ENCODE results near the gene MACROH2A2.
"Not testable (repeated sequence)": the region's sequence is repeated elsewhere in the genome, so short reads cannot be mapped to it uniquely, and the experiment has no call there.

MACROH2A2 gene

DNA sequence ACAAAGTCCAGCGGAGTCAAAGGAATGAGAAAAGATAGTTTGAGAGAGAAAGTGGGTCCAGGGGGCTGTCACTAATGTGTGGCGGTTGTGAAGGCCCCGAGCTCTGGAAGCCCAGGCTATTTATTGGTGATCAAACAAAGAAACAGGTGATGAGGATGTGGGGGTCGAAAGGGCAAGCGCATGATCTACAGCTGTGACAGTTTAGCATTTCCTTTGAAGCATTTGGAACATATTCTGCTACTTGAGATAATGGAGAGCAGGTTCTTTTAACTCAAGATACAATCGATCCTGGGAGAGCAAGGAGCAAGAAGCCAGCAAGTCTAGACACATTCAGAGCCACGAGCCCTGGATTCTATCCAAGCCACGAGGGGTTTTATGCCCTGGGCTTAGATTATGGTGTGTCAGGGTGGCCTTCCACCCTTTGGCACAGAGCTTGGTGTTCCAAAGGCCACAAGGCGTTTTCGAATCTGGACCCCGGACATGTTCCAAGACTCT, 48.5 kb downstream of the MACROH2A2 start:
- DNase-seq (ENCODE audit: low read depth) = not testable (repeated sequence)

DNA sequence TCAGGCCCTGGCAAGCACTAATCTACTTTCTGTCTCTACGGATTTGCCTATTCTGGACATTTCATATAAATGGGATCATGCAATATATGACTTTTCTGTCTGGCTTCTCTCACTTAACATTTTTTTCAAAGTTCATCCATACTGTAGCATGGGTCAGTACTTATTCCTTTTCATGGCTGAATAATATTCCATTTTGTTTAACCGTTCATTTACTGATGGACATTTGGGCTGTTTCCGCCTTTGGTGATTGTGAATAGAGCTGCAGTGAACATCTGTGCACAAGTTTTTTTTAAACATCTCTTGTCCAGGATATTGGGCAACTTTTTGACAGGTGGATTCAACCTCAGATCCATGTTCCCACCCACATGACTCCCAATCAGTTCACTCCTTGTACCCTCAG, 49.0 kb downstream of the MACROH2A2 start:
- DNase-seq (ENCODE audit: low read depth) = no peak

DNA sequence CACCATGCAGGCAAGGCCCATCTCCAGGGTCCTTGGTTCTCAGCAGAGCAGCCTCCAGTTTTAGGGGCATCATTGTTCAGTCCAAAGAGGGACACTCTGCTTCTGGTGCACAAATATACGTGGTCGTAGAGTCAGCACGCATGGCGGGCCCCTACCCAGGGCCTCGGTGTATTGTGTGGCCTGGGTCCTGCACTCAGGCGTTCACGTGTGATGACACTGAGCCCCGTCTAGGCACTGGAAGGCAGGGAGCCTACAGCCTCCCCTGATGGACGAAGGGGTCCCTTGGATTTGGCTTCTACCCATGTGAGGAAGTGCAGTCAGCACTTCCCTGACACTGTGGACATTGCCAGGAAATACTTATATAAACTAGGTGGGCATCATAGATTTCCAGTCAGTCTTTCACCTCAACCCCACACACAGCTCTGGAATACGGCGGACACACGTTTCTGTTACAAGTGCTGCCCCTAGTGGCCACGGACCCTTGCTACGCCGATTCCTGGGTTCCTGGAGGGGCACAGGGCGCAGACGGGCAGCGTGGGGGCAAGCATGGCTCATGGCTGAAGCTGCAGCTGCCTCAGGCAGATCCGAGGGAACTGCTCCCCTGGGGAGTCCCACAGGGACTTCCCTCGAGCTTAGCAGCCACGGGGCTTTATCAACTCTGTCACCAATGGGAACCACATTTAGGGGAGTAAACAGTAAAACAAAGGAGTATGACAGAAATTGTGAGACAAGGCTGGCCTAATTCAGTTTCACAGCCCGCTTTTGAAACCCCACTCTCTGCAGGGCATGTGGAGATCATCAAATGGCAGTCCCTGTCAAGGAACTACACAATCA, 54.5 kb downstream of the MACROH2A2 start:
- DNase-seq (ENCODE audit: low read depth) = no peak

DNA sequence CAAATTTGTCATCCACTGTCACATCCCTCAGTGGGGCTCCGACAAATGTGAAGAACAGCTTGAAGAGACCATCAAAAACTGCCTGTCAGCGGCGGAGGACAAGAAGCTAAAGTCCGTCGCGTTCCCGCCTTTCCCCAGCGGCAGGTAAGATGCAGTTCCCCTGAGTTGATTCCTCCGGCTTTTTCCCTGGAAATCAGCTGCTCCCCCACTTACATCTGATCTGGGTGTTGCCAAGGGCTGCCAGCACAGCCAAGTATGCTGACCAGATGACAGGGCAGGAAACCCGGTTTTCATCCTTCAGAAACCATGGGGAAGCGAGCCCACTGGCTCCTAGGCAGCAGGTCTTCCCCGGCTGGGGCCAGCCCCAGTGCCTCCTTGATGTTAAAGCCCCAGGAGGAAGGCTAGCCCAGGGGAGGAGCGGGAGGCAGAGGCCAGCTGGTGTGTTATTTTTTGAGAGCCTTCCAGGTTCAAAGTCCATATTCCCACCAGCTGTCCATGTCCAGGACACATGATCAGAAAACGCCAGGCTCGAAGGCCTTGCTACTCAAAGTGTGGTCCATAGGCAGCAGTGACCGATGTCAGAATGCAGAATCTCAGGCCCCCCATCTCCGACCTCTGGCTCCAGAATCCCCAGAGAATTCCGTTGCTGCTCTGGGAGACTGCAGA, 56.6 kb downstream of the MACROH2A2 start:
- no peak for DNase-seq (ENCODE audit: low read depth)

DNA sequence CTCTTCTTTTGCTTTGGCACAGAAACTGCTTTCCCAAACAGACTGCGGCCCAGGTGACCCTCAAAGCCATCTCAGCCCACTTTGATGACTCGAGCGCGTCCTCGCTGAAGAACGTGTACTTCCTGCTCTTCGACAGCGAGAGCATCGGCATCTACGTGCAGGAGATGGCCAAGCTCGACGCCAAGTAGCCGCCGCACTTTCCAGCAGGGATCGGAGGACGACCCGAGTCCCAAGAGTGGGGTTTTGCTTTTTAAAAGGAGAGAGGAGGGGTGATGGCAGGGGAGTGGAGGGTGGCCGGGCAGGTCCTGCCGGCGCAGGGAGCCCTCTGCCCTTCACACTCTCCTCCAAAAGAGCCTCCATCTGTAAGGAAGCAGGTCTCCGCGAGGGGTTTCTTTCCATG, 58.9 kb downstream of the MACROH2A2 start:
- DNase-seq (ENCODE audit: low read depth) = no peak

DNA sequence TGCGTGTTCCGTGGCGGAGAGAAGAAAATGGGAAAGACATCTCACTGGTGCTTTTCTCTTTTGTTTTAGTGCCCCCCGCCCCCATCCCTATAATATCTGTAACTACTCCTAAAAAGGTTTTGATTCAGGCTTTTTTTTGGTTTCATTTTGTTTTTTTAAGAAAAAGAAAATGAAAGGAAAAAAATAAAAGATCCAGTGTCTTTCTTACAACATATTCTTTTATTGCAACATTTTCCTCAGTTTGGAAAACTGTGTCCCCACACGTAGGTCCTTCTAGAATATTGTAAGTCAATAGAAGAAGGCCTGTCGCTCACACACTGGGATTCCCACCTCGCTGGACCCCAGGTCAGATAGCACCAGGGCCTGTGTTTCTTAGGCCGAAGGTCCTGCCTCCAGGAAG, 59.4 kb downstream of the MACROH2A2 start:
- DNase-seq (ENCODE audit: low read depth) = no peak

DNA sequence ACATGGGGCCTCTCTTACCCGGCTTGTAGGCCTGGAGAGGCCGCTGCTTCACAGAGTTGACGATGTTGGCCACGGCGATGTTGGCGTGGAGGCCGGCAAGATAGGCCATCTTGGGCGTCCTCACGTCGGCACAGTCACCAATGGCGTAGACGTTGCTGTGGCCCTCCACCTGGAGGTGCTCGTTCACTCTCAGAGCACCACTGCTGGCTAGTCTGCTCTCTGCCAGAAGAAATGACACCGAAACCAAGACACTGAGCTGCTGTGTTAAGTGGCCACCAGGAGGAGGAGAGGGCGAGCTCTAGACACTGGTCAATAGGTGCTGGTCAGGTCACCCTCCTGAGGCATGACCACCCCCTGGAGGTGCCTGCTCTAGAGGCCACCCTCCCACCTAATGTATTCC, 62.3 kb downstream of the MACROH2A2 start:
- DNase-seq (ENCODE audit: low read depth) = no peak

DNA sequence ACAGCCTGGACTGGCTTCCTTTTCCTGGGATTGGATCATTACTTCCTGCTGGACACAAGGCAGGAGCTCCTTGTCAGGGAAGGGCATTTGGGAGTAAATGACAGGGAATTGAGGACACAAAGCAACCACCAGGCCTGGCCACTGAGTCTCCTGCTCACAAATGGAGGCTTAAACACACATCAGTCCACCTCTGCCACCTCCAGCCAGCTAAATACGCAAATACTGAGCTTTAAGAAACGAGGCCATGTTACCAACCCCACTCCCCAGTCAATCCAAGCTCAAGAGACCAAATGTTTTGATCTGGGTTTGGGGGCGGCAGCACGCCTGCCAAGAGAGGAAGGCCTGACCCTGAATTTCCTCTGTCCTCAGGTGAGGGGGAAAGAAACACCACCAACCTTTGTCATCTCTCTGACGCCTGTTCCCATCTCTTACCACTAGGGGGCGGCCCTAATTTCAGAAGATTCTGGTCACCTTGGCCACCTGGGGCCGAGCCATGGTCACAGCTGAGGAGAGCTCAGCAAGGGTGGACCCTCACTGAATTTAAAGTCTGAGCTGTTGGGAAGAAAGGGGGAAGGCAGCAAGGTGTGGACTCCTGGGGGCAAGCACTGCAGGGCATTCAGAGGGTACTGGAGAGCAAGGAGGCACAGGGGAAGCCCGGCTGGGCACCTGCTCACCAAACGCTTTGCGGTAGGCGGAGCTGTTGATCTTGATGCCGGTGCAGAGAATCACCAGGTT, 63.5 kb downstream of the MACROH2A2 start:
- peak; percentile 23 for DNase-seq (ENCODE audit: low read depth)

DNA sequence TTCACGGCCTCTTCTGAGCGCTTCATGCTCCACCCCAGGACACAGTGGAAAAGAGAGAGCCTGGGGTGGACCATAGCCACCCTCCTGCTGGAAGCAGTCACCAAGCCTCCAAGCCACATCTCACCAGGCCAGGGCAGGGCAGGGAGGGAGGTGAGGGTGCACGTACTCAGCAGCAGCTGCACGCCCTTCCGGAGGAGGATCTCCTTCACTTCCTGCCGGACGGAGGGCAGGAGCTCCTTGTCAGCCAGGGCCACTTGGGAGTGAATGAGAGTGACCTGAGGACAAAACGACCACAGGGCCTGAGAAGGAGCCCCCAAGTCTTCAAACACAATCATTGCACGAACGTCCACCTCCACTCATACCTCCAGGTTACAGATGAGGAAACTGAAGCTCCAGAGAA, 65.0 kb downstream of the MACROH2A2 start:
- no peak for DNase-seq (ENCODE audit: low read depth)

DNA sequence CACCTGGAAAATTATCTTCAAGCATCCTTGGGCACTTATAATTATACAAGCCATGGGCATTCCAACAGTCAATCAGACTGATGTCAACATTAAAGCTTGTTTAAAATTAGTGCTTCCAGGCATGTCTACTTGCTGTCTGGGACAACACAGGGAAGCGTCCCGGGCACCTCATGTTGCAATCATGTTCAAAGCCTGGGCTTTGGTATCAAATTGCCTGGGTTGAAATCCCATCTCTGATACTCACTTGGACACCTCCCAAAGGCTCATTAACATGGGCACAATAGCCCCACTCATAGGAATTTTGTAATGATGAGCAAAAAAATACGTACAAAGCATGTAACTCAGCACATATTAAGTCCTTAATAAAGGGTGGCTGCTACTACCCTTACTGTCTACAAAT, 65.5 kb downstream of the MACROH2A2 start:
- no peak for DNase-seq (ENCODE audit: low read depth)

DNA sequence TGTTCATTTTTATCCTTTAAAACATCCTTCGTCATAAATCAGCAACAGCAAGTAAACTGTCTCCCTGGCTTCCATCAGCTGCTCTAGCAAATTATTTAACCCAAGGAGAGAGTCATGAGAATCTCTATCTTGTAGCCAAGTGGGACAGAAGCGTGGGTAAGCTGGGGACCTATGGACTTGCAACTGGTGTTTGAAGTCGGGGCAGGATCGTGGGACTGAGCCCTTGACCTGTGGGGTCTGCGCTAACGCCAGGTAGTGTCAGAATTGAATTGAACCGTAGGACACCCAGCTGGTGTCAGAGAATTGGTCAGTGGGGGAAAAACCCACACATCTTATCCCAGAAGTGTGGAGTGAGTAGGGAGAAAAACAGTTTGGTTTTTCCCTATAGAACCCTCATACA, 66.6 kb downstream of the MACROH2A2 start:
- no peak for DNase-seq (ENCODE audit: low read depth)

DNA sequence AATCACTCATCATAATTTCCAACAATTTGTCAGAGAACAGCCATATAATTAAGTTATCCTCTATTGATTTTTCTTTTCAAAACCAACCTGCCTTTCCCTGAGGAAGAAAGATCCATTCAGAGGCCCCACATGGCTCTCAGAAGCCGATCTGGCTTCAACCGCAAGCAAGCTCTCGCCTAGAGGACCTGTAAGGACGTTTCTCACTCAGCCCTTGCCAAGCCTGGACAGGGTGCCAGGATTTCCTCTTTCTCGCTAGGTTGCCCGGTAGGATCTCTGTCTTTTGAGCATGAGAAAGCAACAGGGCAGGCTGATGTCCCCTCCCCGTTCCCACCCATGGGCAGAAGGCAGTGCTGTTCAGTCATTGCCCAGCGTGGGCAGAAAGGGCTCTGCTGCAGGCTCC, 67.0 kb downstream of the MACROH2A2 start:
- no peak for DNase-seq (ENCODE audit: low read depth)

DNA sequence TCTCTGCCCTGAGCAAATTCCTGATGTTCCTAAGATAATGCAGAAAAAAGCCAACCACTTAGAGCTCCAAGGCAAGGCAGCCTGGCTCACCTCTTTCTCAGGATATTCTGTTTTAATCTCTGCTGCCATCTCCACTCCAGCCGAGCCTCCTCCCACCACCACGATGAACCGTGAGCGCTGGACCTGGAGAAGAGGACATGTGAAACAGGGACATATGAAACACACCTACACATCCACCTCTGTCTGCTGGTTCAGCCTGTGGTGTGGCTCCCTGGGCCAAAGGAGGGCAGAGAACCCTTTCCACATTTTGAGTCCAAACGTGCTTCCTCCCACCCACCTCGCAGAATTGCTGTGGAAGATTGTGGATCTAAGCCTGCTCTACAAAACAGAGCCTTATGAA, 67.8 kb downstream of the MACROH2A2 start:
- DNase-seq (ENCODE audit: low read depth) = no peak

DNA sequence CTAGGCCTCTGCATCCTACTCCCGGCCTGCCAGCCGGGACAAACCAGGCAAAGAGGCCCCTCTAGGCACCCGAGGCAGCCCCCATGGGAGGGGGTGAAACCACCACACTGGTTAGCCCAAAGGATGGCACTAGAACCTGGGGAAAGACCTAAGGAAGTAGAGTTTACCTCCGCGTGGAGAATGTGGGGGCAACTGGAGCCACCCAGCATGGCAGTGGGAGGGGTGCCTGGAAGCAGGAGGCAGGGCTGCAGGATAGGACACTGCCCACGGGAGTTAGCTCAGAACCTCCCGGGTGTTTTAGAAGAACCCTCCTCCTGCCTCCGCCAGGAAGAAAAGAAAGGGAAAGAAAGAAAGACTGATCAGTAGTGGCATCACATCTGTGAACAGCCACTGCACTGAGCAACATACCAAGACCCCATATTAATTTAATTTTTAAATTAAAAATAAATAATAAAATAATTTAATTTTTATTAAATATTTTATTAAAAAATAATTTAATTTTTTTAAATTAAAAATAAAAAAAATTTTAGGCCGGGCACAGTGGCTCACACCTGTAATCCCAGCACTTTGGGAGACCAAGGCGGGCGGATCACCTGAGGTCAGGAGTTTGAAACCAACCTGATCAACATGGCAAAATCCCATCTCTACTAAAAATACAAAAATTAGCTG, 68.8 kb downstream of the MACROH2A2 start:
- DNase-seq (ENCODE audit: low read depth) = no peak

DNA sequence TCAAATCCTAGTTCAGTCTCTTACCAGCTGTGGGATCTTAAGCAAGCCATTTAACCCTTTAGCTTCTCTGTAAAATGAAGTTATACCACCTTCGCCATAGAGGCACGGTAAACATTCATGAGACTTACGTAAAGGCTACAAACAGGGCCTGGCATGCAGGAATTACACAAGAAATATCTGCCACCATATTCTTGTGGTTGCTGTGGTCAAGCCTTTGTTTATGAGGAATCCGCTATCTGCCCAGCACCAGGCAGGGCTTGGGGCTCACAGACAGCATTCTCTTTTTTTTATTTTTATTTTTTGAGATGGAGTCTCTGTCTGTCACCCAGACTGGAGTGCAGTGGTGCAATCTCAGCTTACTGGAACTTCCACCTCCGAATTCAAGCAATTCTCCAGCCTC, 70.1 kb downstream of the MACROH2A2 start:
- DNase-seq (ENCODE audit: low read depth) = no peak

DNA sequence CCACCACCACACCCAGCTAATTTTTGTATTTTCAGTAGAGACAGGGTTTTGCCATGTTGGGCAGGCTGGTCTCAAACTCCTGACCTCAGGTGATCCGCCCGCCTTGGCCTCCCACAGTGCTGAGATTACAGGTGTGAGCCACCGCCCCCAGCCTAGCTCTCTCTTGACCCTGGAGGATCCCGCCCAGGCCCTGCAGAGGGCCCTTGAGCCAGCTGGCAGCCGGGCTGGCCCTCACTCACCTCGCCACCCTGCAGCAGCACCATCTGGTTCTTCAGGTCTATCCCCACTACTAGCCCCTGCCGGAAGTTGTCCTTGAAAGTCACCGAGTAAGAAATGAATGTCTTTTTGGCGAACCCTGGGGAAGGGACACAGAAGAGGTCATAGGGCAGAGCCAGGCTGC, 70.5 kb downstream of the MACROH2A2 start:
- not testable (repeated sequence) for DNase-seq (ENCODE audit: low read depth)

DNA sequence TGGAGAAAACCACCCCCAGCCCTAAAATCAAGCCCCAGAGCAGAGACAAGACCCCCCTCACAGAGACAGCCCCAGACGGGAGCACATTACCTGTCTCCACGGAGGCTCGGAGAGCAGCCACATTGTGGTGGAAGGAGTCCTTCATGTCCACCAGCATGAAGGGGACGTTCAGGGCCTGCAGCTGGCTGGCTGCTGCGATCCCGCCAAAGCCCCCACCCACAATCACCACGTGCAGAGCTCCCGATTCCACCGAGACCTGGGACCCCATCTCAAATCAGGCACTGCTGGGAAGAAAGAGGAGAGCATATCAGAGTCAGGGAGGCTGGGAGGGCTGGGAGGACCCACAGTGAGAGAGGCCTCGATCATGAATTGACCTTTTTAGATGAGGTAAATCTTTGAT, 71.2 kb downstream of the MACROH2A2 start:
- DNase-seq (ENCODE audit: low read depth) = no peak

DNA sequence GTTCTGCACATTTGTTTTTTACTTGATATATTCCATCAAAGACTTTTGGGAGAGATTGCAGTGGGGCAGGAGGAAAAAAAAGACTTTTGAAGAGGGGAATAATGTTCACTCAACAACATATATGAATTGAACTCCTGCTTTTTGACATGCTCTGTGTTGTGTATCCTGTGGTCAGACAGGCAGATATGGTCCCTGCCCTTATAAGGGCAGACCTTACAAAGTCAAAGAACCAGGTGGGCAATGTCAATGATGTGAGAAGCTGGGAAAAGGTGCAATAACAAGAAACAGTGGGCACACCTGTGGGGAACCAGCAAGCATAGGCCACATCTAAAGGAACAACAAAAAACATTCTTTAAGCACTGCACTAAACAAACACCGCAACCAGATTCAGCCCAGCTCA, 71.8 kb downstream of the MACROH2A2 start:
- no peak for DNase-seq (ENCODE audit: low read depth)

DNA sequence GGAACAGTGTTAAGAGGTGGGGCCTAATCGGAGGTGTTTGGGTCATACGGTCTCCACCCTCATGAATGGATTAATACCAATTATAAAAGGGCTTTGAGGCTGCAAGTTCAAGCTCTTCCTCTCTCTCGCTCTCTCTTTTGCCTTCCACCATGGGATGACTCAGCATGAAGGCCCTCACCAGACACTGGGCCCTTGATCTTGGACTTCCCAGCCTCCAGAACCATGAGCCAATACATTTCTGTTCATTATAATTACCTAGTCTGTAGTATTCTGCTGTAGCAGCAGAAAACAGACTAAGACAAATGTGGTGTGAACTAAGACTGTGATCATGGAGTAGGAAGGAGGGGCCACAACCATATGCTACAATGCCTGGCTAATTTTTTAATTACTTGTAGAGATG, 72.3 kb downstream of the MACROH2A2 start:
- DNase-seq (ENCODE audit: low read depth) = no peak

DNA sequence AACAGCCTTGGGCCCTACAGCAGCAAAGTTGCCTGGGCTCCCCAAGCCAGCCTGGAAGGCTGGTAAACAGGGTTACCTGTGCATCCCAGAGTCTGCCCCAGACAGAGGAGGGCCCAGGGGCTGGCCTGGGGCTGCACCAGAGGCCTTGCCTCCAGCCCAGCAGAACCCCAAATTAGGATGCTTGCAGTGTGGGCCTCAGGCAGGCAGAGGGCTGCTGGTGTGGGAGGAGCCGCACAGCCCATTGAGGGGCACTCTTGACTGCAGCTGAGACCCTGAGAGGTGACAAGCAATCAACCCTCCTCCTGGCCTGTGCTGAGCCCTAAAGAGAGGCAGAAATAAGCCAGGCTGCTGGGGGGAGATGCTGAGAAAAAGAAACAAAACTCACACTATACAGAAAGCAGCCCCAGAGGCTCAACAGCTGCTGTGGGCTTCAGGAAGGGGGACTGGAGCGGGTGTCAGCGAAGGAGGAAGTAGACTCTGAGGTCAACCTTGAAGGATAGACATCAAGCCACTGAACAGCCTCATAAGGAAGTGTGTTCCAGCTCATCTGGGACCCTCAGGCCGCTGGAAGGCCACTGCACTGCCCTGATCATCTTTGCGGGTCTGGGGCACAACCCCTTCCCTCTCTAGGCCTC, 73.4 kb downstream of the MACROH2A2 start:
- no peak for DNase-seq (ENCODE audit: low read depth)

DNA sequence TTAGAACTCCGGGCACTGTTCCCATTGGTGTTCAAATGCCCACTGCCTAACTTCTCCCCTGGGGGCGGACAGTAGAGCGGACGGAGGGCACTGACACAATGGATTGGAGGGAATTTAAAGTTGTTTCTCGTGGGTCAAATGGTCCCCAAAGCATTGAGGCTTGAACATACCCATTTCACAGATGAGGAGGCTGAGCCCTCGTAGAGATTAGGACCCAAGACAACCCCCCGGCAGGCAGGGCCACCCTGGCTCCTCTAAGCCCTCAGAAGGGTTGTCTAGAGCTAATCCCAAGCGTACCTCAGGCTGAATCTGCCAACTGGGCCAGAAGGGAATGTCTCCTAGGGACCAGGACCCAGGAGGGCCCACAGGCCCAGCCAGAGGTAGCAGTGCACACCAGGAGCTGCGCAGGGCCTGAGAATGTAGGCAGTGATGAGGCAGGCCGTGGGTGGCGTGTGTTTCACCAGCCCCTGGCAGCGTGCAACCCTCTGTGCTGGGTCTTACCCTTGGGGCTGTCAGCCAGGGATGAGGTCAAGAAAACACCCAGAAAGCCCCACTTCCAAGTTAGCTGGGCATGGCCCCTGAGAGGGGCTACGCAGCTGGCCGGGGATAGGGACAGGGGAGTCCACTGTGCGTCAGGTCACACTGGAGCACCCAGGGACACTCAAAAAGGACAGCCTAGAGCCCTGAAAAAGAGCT, 74.2 kb downstream of the MACROH2A2 start:
- no peak for DNase-seq (ENCODE audit: low read depth)

Data from activated T-helper 1 cell treated with Interleukin-2 at 50 U/mL for 16 hours (primary cell).